Astrocyte (in vitro differentiated cells and primary cell): ENCODE results near the gene USP47. TPM values are rescaled to one million over a fixed set of nuclear protein-coding genes. Genes with fewer than 3 reads are reported as not detected.
"Not testable (repeated sequence)": the region's sequence is repeated elsewhere in the genome, so short reads cannot be mapped to it uniquely, and the experiment has no call there.

Experiments
- DNase-seq: peaks from one replicate; pipeline ENCODE4 v3.0.0-alpha.2; 2010; ENCODE audit warnings: low read depth
- FAIRE-seq: peaks from 2 replicates; lab custom pipeline; 2011; peaks lifted over from hg19 to GRCh38; lab: Jason Lieb, UNC
- H2AFZ ChIP-seq: 2 replicates; pipeline ENCODE4 v1.6.0; 2012; ENCODE audit warnings: low read depth, low read length, inconsistent platforms
- H3K27ac ChIP-seq: 2 replicates; pipeline ENCODE4 v1.5.1; 2011; ENCODE audit warnings: low read depth, low read length, inconsistent platforms
- H3K27me3 ChIP-seq: 2 replicates; pipeline ENCODE4 v1.6.0; 2011; ENCODE audit warnings: low read length, inconsistent platforms; ENCODE audit not compliant: insufficient read depth
- H3K36me3 ChIP-seq: 2 replicates; pipeline ENCODE4 v1.5.1; 2011; ENCODE audit warnings: low read length, inconsistent platforms; ENCODE audit not compliant: insufficient read depth
- H3K4me1 ChIP-seq: 2 replicates; pipeline ENCODE4 v1.5.1; 2011; ENCODE audit warnings: low read length, inconsistent platforms; ENCODE audit not compliant: insufficient read depth
- H3K4me2 ChIP-seq: 2 replicates; pipeline ENCODE4 v1.6.0; 2012; ENCODE audit warnings: low read length, inconsistent platforms
- H3K4me3 ChIP-seq: 2 replicates; pipeline ENCODE4 v1.5.1; 2011; ENCODE audit warnings: low read depth, mild to moderate bottlenecking, low read length, inconsistent platforms; ENCODE audit not compliant: insufficient read depth
- H3K79me2 ChIP-seq: 2 replicates; pipeline ENCODE4 v1.6.0; 2012; ENCODE audit warnings: mild to moderate bottlenecking, low read length, inconsistent platforms; ENCODE audit not compliant: insufficient read depth
- H3K9ac ChIP-seq: 2 replicates; pipeline ENCODE4 v1.6.0; 2012; ENCODE audit warnings: mild to moderate bottlenecking, low read length, inconsistent platforms
- H3K9me3 ChIP-seq: 2 replicates; pipeline ENCODE4 v1.5.1; 2012; ENCODE audit warnings: low read depth, mild to moderate bottlenecking, low read length, inconsistent platforms; ENCODE audit not compliant: insufficient read depth
- H4K20me1 ChIP-seq: 2 replicates; pipeline ENCODE4 v1.6.0; 2012; ENCODE audit warnings: low read length, inconsistent platforms; ENCODE audit not compliant: insufficient read depth
- H3K27ac Mint-ChIP-seq: one replicate; pipeline ENCODE4 v1.8.0; 2021; ENCODE audit warnings: mild to moderate bottlenecking, mixed read lengths; ENCODE audit not compliant: unreplicated experiment
- H3K27me3 Mint-ChIP-seq: one replicate; pipeline ENCODE4 v1.8.0; 2021; ENCODE audit warnings: low read depth, mixed read lengths; ENCODE audit not compliant: unreplicated experiment
- H3K36me3 Mint-ChIP-seq: one replicate; pipeline ENCODE4 v1.8.0; 2021; ENCODE audit warnings: low read depth, mixed read lengths; ENCODE audit not compliant: unreplicated experiment
- H3K4me1 Mint-ChIP-seq: one replicate; pipeline ENCODE4 v1.8.0; 2021; ENCODE audit warnings: low read depth, mixed read lengths; ENCODE audit not compliant: unreplicated experiment
- H3K4me3 Mint-ChIP-seq: one replicate; pipeline ENCODE4 v1.8.0; 2021; ENCODE audit warnings: mild to moderate bottlenecking, moderate library complexity, mixed read lengths; ENCODE audit not compliant: unreplicated experiment
- H3K9me3 Mint-ChIP-seq: one replicate; pipeline ENCODE4 v1.8.0; 2021; ENCODE audit warnings: mild to moderate bottlenecking, mixed read lengths; ENCODE audit not compliant: unreplicated experiment
- EZH2 ChIP-seq: IDR thresholded peaks from 2 replicates; pipeline ENCODE4 v1.6.1; 2012; ENCODE audit warnings: mild to moderate bottlenecking, low read length, inconsistent platforms; ENCODE audit not compliant: insufficient read depth
- total RNA-seq: library from RNA; stranded (reverse); gene quantifications from 2 replicates; pipeline ENCODE4 v1.2.1, GENCODE V29; 2021
- TF ChIP-seq, protein P1 (sequence below): IDR thresholded peaks from 2 replicates; pipeline ENCODE4 v1.5.1; 2011; ENCODE audit warnings: low read depth, mild to moderate bottlenecking, inconsistent platforms, low read length, moderate library complexity; ENCODE audit not compliant: insufficient read depth

The USP47 gene
- total RNA-seq, 1 donor from 2014 or later = 49.5 TPM

- H4K20me1 ChIP-seq = no peaks in the 10 kb centered on the region
- Mint-ChIP-seq H3K27me3 (no peaks in the 10 kb centered on the region), H3K9me3 (peaks cover 5% of the 10 kb centered on the region), H3K36me3 (no peaks in the 10 kb centered on the region), H3K27ac (no peak overlapping the region), H3K4me3 (no peak overlapping the region), H3K4me1 (no peaks in the 10 kb centered on the region)
- H3K4me2 ChIP-seq = no peak overlapping the region
- peaks cover 2% of the 10 kb centered on the region for H3K9me3 ChIP-seq
- H3K27me3 ChIP-seq = no peaks in the 10 kb centered on the region
- FAIRE-seq = no peak
- no peaks in the 10 kb centered on the region for H3K4me1 ChIP-seq
- no peak overlapping the region for H3K27ac ChIP-seq
- H3K4me3 ChIP-seq = no peak overlapping the region
- H3K36me3 ChIP-seq = no peaks in the 10 kb centered on the region
- H3K9ac ChIP-seq = no peak overlapping the region
- no peak overlapping the region for H2AFZ ChIP-seq
- no peaks in the 10 kb centered on the region for H3K79me2 ChIP-seq
- DNase-seq = no peak
- TF ChIP-seq EZH2 = no peak
- TF ChIP-seq, protein P1, sequence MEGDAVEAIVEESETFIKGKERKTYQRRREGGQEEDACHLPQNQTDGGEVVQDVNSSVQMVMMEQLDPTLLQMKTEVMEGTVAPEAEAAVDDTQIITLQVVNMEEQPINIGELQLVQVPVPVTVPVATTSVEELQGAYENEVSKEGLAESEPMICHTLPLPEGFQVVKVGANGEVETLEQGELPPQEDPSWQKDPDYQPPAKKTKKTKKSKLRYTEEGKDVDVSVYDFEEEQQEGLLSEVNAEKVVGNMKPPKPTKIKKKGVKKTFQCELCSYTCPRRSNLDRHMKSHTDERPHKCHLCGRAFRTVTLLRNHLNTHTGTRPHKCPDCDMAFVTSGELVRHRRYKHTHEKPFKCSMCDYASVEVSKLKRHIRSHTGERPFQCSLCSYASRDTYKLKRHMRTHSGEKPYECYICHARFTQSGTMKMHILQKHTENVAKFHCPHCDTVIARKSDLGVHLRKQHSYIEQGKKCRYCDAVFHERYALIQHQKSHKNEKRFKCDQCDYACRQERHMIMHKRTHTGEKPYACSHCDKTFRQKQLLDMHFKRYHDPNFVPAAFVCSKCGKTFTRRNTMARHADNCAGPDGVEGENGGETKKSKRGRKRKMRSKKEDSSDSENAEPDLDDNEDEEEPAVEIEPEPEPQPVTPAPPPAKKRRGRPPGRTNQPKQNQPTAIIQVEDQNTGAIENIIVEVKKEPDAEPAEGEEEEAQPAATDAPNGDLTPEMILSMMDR = no peak
Measured at GRCh38 chr11:11822946-11823345, 18.8 kb upstream of the USP47 start.

- H2AFZ ChIP-seq = no peak overlapping the region
- no peaks in the 10 kb centered on the region for H3K27me3 Mint-ChIP-seq
- no peaks in the 10 kb centered on the region for H3K4me1 ChIP-seq
- no peak overlapping the region for H3K27ac Mint-ChIP-seq
- H3K27ac ChIP-seq = no peak overlapping the region
- peaks cover 7% of the 10 kb centered on the region for H3K9me3 Mint-ChIP-seq
- no peaks in the 10 kb centered on the region for H3K4me1 Mint-ChIP-seq
- TF ChIP-seq, protein P1 = no peak
- TF ChIP-seq EZH2 = no peak
- H3K36me3 Mint-ChIP-seq = no peaks in the 10 kb centered on the region
- H3K9me3 ChIP-seq = peaks cover 2% of the 10 kb centered on the region
- H3K79me2 ChIP-seq = no peaks in the 10 kb centered on the region
- no peak overlapping the region for H3K4me2 ChIP-seq
- no peaks in the 10 kb centered on the region for H3K36me3 ChIP-seq
- H3K4me3 ChIP-seq = no peak overlapping the region
- H4K20me1 ChIP-seq = no peaks in the 10 kb centered on the region
- no peaks in the 10 kb centered on the region for H3K27me3 ChIP-seq
- DNase-seq (no peak), FAIRE-seq (no peak)
- no peak overlapping the region for H3K9ac ChIP-seq
- no peak overlapping the region for H3K4me3 Mint-ChIP-seq
Measured at GRCh38 chr11:11826260-11826659, 15.5 kb upstream of the USP47 start.

DNA sequence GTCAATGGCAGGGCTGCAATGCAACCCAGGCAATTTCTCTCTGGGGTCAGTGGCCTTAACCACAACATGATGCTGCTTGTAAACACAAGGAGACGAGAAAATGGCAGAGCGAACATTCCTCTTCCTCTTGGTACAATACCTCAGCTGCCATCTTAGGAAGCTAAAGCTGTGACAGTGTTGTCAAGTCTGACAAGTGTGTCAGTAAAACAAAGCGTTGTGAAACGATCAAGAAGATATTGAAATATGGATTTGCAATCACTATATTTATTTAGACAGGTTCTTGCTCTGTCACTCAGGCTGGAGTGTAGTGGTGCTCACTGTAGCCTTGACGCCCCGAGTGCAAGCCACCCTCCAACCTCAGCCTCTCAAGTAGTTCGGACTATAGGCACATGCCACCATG, 14.5 kb upstream of the USP47 start:
- Mint-ChIP-seq H3K9me3 (peaks cover 7% of the 10 kb centered on the region), H3K4me1 (no peaks in the 10 kb centered on the region), H3K27me3 (no peaks in the 10 kb centered on the region), H3K27ac (no peak overlapping the region), H3K36me3 (no peaks in the 10 kb centered on the region), H3K4me3 (no peak overlapping the region)
- TF ChIP-seq, protein P1 = no peak
- TF ChIP-seq EZH2 = no peak
- Histone ChIP-seq H3K79me2 (no peaks in the 10 kb centered on the region), H3K27me3 (no peaks in the 10 kb centered on the region), H2AFZ (no peak overlapping the region), H4K20me1 (no peaks in the 10 kb centered on the region), H3K27ac (no peak overlapping the region), H3K4me2 (no peak overlapping the region), H3K4me3 (no peak overlapping the region), H3K36me3 (no peaks in the 10 kb centered on the region), H3K4me1 (no peaks in the 10 kb centered on the region), H3K9me3 (peaks cover 2% of the 10 kb centered on the region), H3K9ac (no peak overlapping the region)
- FAIRE-seq (no peak), DNase-seq (no peak)

DNA sequence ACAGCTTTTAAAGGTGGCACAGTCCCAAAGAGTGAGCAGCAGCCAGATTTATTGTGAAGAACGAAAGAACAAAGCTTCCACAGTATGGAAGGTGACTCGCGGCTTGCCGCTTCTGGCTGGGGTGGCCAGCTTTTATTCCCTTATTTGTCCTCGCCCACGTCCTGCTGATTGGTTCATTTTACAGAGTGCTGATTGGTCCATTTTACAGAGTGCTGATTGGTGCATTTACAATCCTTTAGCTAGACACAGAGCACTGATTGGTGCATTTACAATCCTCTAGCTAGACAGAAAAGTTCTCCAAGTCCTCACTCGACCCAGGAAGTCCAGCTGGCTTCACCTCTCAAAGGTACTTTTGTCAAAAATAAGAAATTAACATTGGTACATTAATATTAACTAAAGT, 10.4 kb upstream of the USP47 start:
- not testable (repeated sequence) for FAIRE-seq, H3K9me3 Mint-ChIP-seq, H3K36me3 Mint-ChIP-seq, H3K27ac Mint-ChIP-seq, H3K4me3 Mint-ChIP-seq, H3K27me3 Mint-ChIP-seq, DNase-seq, H3K79me2 ChIP-seq, H3K4me1 ChIP-seq, H4K20me1 ChIP-seq, H3K4me3 ChIP-seq, H3K4me1 Mint-ChIP-seq, H3K9me3 ChIP-seq, H3K36me3 ChIP-seq, H2AFZ ChIP-seq, H3K9ac ChIP-seq, H3K27me3 ChIP-seq, H3K27ac ChIP-seq, H3K4me2 ChIP-seq
